NCI-H460 (cell line): ENCODE measurements around the gene ZNF566. TPM values are rescaled to one million over a fixed set of nuclear protein-coding genes. Genes with fewer than 3 reads are reported as not detected.
A peak's percentile ranks its signal among the peaks of the same experiment; 100 is the strongest.

ENCODE experiments used
- DNase-seq: peaks from one replicate; pipeline ENCODE4 v3.0.0-alpha.2; 2016; ENCODE audit warnings: low read depth; ENCODE audit errors: extremely low read depth
- total RNA-seq: library from RNA; depleted of rRNA; stranded (reverse); fragments of >200 nt; shearing (Covaris generic); gene quantifications from 2 replicates; pipeline ENCODE4 v1.2.3, GENCODE V29; 2014; rRNA removed

Gene ZNF566
- total RNA-seq, 1 experiment from 2014 or later = 16.5 TPM

DNA sequence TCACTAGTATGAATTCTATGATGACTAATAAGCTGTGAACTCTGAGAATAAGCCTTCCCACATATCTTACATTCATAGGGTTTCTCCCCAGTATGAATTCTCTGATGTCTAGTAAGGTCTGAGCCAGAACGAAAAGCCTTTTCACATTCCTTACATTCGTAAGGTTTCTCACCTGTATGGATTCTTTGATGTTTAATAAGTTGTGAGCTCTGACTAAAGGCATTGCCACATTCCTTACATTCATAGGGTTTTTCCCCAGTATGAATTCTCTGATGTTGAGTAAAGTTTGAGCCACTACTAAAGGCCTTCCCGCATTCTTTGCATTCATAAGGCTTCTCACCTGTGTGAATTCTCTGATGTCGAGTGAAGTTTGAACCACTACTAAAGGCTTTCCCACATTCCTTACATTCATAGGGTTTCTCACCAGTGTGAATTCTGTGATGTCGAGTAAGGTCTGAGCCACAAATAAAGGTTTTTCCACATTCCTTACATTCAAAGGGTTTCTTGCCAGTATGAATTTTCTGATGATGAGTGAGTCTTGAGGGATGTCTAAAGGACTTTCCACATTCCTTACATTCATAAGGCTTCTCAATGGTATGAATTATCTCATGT, 40.2 kb downstream of the ZNF566 start:
- no peak for DNase-seq

- DNase-seq = no peak
Observed at GRCh38 chr19:36441339-36441738, 48.0 kb downstream of the ZNF566 start.

- DNase-seq = no peak
Observed at GRCh38 chr19:36436531-36436930, 52.8 kb downstream of the ZNF566 start.

DNA sequence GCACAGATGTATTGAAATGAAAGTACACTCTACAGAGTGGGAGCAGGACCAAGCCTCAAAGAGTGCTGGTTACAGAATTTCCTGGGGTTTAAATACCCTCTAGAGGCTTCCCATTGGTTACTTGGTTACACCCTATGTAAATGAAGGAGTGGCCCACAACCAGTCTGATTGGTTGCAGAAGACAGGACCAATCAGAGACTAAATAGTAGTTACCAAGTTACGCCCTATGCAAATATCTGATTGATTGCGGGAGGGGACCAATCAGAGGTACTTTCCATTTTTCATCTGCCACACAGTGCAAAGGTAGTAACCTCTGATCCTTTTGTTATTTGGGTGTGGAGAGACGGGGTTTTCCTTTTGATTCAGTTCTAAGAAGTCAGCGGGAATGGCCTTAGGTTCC, 65.4 kb downstream of the ZNF566 start:
- DNase-seq = no peak

DNA sequence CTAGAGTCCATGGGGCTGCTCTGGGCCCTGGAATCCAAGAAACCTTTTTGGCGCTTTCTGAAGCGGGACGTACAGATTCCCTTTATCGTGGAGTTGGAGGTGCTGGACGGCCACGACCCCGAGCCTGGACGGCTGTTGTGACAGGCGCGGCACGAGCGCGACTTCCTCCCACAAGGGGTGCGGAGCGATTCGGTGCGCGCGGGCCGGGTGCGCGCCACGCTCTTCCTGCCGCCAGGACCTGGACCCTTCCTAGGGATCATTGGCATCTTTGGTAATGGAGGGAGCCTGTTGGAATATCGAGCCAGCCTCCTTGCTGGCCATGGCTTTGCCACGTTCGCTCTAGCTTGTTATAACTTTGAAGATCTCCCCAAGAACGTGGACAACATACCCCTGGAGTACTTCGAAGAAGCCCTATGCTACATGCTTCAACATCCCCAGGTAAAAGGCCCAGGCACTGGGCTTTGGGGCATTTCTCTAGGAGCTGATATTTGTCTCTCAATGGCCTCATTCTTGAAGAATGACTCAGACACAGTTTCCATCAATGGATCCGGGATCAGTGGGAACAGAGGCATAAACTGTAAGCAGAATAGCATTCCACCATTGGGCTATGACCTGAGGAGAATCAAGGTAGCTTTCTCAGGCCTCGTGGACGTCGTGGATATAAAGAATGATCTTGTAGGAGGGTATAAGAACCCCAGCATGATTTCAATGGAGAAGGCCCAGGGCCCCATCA, 67.4 kb downstream of the ZNF566 start:
- DNase-seq = no peak

DNA sequence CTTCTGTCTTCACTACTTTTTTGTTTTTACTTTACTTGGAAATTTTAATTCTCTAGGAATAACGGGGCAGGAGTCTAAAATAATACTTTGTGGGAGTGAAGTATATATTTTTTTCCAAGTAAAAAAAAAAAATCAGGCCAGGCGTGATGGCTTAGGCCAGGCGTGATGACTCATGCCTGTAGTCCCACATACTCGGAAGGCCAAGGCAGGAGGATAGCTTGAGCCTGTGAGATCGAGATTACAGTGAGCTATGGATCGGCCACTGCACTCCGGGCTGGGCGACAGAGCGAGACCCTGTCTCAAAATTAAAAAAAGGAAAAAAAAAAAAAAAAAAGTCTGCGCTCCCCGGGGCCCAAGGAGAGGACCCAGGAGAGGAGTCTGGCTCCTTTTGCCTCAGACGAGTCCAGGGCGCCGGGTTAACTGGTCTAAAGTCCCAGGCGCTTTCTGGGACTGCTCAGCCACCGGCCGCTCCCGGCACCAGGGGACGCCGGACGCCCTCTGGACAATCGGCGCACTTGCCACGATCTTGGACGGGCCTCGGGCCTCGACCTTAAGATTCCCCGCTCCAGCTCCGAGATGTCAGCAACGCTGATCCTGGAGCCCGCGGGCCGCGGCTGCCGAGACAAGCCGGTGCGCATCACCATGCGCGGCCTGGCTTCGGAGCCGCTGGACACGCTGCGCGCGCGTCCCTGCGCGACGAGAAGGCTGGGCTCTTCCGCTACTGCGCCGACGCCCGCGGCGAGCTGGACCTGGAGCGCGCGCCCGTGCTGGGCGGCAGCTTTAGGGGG, 68.2 kb downstream of the ZNF566 start:
- no peak for DNase-seq

GRCh38 chr19:36418287-36419001, 70.9 kb downstream of the ZNF566 start, which contains the start of gene ZFP82:
Gene ZFP82, minus strand, starts transcription at chr19:36418644. Its CDS starts 8,855 bp downstream, at chr19:36409789.
- peak; percentile 17 for DNase-seq

GRCh38 chr19:36417752-36418286, 71.5 kb downstream of the ZNF566 start:
- DNase-seq = no peak

- no peak for DNase-seq
Observed at GRCh38 chr19:36409841-36410240, 79.5 kb downstream of the ZNF566 start.

DNA sequence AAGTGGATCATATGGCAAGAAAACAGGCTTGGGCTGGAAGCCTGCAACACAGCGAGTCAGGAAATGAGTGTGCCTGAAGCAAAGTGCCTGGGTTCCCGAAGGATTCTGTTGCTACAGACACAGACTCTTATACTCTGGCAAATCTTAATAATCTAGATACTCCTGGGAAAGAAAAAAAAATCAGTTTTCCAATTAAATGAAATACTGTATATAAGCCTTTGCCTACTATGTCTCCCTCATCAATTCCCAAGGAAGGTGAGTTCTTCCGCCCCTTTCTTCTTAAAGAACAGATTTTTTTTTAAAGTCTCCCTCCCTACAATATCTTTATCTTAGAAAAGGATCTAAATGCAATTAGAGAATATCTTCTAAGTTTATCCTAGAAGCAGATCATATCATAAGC, 81.3 kb downstream of the ZNF566 start:
- DNase-seq = no peak

DNA sequence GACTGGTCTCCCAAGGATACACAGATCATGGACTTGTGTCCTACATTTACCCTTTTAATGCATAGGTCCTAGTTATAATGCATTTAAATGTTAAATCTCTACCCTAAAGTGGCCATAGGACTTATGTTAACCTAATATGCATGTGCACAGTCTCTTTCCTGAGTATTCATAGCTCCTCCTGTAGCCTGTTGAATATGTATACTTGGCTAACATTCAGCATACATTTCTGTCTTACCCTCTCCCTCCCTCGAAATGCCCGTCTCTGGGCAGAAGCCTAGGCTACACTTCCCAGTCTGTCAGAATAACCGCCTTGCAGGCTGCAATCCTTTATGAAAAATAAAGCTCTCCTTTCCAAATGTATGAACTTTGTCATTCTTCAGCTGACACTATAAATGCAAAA, 84.9 kb downstream of the ZNF566 start:
- DNase-seq = no peak

- no peak for DNase-seq
Observed at GRCh38 chr19:36401475-36401874, 87.9 kb downstream of the ZNF566 start.

DNA sequence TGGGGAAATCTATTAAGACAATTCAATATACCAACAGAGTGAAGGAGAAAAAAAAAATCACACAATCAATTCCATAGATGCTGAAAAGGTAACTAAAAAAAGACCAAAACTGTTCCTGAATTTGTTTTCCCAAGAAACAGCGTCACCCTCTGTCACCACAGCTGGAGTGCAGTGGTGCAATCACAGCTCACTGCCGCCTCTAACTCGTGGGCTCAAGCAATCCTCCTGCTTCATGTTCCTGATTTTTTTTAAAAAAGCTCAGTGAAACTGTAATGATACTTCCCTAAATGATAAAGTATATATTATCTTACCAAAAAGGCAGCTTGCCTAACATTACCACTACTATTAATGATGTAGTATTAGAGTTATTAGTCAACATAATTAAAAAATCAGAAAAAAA, 90.8 kb downstream of the ZNF566 start:
- no peak for DNase-seq

Other genes with a start within 250 kb of the ZNF566 start
- 3.7 and 4.0 TPM in 2 replicates for gene ZFP14, start 110.4 kb downstream of the ZNF566 start, total RNA-seq
- 3.5 and 4.7 TPM in 2 replicates for gene ZFP82, start 70.9 kb downstream of the ZNF566 start, total RNA-seq
- 15.1 and 17.4 TPM in 2 replicates for gene ZNF260, start 38.7 kb upstream of the ZNF566 start, total RNA-seq
- gene ZNF529, start 83.7 kb upstream of the ZNF566 start, total RNA-seq = 4.7 and 5.6 TPM in 2 replicates
- gene ZNF382, start 115.8 kb upstream of the ZNF566 start, total RNA-seq = 0.37 and 0.92 TPM in 2 replicates
- gene ZNF461, start 177.3 kb upstream of the ZNF566 start, total RNA-seq = 7.5 and 13.0 TPM in 2 replicates
- 6.4 and 9.5 TPM in 2 replicates for gene ZNF567, start 198.1 kb upstream of the ZNF566 start, total RNA-seq